Ureter (tissue), 1 donor: ENCODE measurements around the gene KCNAB1. TPM values are rescaled to one million over a fixed set of nuclear protein-coding genes. Genes with fewer than 3 reads are reported as not detected.
"Not testable (repeated sequence)": the region's sequence is repeated elsewhere in the genome, so short reads cannot be mapped to it uniquely, and the experiment has no call there.

ENCODE experiments used
- DNase-seq: peaks from one replicate; pipeline ENCODE4 v3.0.0-alpha.2; 2020; ENCODE audit warnings: low spot score
- total RNA-seq: library from RNA; stranded (reverse); gene quantifications from one replicate; pipeline ENCODE4 v1.2.4, GENCODE V29; 2023
- donor health status: DM: yes; HTN: yes; CAD: no.

The KCNAB1 gene
- total RNA-seq, 1 donor from 2014 or later, result 9.1 TPM

DNA sequence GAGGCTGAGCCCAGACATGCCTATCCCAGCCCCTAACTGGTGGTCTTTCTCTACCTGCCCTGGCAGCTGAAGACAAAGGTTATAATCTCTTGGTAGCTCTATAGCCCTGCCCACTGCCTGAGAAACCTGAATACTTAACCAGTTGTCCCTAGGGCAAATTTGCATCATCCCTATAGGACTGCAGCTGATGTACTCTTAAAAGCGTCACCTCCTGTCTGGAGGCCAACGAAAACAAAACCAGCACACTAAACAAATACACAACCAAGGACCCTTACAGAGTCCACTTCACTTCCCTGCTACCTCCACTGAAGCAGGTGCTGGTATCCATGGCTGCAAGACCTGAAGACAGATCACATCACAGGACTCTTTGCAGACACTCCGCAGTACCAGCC lies 98.0 kb downstream of the KCNAB1 start:
- DNase-seq, result no peak

DNA sequence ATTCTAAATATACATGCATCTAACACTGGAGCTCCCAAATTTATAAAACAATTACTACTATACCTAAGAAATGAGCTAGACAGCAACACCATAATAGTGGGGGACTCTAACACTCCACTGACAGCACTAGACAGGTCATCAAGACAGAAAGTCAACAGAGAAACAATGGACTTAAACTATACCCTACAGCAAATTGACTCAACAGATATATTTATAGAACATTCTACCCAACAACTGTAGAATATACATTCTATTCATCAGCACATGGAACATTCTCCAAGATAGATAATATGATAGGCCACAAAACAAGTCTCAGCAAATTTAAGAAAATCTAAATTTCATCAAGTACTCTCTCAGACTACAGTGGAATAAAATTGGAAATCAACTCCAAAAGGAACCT lies 102.0 kb downstream of the KCNAB1 start:
- not testable (repeated sequence) for DNase-seq

DNA sequence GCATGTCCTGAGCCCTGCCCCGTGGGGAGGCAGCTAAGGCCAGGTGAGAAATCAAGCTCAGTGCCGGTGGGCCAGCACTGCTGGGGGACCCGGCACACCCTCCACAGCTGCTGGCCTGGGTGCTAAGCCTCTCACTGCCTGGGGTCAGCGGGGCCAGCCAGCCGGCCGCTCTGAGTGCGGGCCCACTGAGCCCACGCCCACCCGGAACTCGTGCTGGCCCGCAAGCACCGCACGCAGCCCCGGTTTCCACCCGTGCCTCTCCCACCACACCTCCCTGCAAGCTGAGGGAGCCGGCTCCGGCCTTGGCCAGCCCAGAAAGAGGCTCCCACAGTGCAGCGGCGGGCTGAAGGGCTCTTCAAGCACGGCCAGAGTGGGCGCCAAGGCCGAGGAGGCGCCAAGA lies 103.7 kb downstream of the KCNAB1 start:
- DNase-seq, result not testable (repeated sequence)

DNA sequence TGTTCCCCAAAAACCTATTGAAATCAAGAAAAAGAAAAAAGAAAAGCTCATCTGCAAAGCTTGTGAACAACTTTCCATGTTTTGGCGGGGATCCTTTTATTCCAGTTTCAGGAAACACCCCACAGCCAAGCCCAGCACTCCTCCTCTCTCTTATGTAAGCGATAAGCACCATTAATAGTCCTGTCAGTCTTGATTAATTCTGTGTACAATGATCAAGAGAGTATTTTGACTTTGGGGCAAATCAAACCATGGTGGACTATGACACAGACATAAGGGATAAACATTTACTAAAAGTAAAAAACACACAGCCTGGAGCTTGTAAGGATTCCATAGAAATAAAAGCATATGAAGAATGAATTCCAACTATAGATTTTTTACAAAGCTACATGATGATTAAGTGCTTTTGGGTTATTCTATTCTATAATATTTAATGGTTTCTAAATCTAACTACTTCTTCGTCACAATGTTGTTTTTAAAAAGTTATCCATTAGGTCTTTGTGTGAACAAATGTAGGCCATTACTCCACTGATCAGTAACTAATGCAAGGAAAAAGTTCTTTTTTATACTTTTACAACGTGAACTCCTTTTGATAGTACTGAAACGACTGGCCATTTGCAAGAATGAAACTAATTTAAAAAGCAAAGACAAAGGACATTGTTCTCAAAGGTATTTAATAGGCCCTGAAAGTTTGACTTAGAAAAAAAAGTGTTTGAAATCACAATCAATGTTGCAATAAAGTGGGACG lies 106.5 kb downstream of the KCNAB1 start:
- no peak for DNase-seq

DNA sequence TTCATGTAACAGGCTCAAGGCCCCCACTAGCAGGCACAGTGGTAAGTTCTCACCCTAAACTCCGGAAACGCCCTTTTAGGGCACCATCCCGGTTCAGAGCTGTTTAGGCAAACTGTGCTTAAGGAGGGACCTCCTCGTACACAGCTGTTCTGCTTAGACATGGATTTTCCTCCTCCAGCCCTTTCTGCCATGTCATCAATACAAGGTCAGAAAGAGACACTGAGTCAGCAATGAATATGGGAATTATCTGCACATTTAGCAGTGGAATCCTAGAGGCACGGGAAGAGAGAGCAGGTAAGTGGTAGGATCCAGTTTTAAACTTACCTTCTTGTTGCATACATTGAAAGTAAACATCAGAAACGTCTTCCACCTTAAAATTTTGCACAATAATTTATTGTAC lies 107.3 kb downstream of the KCNAB1 start:
- no peak for DNase-seq

DNA sequence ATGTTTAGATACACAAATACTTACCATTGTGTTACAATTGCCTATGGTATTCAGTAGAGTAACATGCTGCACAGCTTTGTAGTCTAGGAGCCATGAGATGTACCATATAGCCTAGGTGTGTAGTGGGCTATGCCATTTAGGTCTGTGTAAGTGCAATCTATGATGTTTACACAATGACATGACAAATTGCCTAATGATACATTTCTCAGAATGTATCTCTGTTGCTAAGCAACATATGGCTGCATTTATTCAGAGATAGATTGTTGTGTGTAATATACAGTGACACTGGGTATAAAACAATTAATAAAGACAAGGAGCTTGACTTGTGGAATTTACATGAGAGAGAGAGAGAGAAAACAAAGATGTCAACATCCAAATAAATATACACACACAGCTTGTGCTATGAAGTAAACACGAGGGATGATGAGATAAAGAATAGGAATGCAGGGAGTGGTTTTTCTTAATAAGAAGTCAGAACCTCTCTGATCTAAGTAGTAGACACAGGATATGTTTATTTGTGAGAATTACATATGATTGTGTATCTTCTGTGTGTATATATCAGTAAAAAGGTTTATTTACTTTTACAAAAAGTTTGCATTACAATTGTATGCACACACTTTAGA lies 110.0 kb downstream of the KCNAB1 start:
- DNase-seq, result no peak

DNA sequence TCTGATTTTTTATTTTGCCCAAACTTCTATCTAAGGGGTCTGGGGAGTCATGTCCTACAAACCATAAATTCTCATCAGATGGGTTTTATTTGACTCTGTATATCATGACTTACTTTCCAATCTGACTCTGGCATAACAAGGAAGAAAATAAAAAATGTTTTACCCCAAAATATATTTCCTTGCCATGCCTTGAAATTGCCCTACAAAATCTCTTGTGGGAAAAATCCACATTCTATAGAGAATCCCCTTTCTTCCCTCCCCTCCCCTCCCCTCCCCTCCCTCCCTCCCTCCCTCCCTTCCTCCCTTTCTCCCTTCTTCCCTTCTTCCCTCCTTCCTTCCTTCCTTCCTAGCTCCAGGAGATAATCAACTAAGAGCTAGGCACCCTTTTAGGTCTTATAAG lies 110.8 kb downstream of the KCNAB1 start:
- DNase-seq, result not testable (repeated sequence)

DNA sequence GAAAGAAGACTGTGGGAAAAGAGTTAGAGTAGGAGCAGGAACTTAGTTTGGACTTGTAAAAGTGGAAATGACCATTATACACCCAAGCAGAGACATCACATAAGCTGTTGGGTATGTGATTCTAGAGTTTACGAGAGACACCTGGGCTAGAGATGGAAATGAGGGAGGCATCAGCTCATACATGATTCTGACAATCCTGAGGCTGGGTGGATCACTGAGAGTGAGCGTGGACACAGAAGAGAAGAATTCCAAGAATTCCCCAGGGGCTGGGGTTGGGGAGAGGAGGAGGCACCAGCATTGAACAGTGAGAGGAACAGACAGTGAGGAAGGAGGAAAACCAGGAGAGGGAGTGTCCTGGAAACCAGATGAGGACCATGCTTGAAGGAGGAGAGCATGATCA lies 113.5 kb downstream of the KCNAB1 start:
- no peak for DNase-seq

DNA sequence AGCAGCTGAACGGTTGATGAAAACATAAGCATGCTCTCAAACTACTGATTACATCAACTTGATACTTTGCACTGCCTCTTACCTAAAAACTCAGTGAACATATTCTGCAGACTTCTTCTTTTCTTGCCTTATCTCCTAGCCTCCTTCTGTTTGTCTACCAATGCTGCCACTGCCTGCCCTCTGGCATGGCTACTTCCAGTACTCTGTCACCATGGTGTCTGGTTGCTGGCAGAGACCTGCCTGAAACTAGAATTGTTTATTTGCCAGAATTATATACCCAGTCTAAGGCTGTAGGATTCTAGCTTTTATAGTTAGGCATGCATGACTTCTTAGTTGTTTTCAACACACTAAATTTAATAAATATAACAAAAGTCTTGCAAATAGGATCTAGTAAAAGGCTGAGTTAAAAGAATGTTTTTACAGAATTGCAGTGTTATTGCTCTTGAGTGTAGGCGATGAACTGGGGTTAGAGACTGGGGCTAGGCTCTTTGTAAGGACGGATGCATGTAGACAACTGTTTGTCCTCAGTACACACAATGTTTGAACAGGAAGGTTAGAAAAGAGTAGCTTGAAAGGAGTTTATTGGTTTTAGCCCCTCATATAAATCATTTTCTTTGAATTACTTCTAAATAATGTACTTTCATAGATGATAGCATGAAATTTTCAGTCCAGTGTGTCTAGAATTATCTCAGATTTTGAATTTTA lies 116.3 kb downstream of the KCNAB1 start:
- no peak for DNase-seq

DNA sequence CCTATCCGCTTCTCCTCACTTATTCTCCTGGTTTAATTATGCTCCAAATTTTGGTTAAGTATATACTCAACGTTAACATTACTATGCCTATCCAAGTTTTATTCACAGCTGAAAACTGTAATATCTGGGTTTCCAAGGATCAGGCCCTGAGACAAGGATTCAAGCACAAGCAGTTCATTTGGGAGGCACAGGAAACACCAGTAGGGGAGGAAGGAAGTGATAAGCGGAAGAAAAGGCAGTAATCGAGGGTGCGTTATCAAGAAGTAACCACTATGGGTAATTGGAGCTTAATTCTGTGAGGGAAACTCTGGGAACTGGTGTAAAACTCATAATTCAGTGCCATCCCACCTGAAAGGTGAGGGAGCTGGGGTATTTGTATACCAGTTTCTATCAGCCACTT lies 120.3 kb downstream of the KCNAB1 start:
- DNase-seq, result no peak

DNA sequence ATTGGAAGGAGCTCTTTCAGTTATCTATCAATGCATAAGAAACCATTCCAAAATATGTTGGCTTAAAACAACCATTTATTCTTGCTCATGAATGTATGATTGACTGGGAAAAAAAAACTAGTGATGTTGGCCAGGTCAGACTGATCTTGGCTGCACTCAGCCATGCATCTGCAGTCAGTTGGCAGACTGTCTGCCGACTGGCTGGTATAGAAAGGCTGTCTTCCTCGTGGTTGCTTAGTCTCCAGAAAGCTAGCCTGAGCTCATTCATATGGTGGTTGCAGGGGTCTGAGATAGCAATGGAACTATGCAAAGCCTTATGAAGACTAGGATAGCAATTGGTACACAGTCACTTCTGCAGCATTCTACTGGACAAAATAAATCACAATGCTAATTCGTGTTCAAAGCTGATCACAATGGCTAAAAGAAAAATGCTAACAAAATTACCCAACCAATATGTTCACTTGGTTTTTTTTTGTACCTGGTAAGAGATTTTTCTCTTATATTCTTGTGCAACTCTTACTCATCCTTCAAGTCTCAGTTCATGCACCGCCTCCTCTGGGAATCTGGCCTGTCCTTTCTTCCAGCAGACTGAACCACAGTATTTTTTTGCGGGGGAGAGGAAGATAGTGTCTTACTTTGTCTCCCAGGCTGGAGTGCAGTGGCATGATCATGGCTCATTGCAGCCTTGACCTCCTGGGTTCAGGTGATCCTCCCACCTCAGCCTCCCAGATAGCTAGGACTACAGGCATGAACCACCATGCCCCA lies 126.8 kb downstream of the KCNAB1 start:
- no peak for DNase-seq

DNA sequence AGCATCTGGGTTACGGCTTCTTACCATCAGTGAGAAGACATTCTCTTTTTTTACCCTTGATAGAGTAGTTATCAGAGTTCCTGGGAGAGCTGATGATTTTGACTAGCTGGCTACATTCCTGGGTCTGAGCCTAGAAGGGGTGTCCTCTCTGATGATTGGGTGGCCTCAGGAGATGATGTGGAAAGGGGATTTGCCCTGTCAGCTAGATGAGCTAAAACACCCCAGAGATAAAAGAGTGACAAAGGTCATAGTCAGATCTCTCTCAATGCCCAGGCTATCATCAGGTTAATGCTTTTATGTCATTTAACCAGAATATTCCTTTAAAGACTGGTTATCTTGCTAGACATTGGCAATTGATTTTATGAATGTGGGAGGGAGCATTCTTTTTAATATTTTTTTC lies 130.2 kb downstream of the KCNAB1 start:
- DNase-seq, result no peak

DNA sequence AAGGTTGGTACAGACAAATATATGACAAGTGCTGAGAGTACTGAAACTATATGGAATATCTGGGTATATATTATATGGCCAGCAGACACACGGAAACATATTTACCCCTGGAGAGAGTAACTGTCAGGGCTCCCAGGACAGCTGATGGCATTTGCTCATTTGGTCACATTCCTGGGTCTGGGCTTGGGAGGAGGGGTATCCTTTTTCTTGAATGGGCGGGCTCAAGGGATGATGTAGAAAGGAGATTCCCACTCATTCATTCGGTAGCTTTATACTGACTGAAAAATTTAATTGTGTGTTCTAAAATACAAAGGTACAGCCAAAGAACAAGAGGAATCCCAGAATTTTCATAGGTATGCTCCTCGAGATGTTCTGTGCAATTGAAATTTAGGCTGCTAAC lies 131.0 kb downstream of the KCNAB1 start:
- DNase-seq, result no peak

DNA sequence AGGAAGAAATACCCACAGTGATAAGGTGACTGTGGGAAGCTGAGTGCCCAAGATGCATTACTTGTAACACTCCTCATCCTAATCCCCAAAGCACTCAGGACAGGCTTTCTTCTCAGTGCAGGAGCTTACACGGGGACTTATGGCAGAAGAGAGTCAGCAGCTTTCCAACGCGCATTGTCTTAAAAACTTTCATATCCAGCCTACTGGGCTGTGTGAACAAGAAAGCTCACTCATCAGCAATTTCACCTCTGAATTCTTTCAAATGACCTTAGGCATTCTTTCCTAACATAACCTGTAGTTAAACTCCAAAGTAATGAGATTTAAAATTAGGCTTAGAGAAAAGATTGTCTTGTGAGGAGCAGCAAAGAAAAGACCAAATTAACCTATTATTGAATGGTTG lies 132.3 kb downstream of the KCNAB1 start:
- no peak for DNase-seq

DNA sequence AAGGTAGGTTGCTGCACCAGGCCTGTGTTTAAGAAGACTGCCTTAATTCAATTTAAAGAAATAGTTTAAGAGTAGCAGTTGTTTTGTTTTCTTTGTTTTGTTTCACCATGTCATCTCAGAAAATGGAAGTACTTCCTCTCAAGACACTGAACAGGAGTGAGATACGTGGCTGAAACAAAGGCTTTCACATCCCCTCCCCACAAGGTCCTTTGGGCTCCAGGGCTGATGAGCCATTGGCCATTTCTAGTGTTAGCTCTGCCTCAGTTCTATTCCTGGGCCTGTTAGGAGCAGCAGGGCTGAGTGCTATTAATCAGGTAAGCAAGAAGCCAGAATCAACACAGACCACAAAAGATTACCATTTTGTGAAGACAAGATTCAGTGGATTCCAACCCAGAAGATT lies 132.8 kb downstream of the KCNAB1 start:
- no peak for DNase-seq

DNA sequence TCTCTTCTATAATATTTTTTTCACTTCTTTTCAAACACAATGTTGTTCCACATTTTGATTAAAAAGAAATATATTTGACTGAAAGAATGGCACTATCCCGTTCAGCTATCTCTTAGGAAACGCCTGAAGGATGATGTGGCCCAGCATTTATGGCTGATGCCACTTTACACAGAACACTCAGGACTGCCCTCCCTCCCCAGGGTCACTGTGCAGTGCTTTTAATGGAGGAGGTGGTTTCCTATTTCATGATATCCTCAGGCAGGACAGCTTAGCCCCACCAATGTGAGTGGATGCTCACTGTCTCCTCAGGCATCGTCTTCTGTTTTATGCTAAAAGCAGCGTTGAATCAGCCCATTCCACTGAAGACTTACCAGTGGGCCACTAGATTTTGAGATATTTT lies 135.9 kb downstream of the KCNAB1 start:
- DNase-seq, result no peak

DNA sequence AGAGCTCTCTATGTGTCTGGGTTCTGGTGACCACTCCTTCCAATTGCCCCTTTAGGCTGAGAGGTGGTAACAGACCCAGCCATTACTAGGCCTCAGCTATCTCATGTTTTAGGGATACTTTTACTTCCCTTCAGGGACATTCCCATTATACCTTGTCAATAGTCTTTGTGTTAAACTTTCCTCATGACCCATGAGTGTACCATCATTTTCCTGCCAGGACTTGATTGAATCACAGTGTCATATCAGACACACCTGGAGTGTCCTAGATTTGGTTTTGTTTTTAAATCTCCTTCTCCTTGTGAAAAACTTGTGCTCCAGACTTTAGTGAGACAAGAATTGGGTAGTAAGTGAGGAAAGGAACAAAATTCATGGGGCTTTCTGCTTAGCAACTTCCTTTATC lies 136.6 kb downstream of the KCNAB1 start:
- DNase-seq, result no peak

DNA sequence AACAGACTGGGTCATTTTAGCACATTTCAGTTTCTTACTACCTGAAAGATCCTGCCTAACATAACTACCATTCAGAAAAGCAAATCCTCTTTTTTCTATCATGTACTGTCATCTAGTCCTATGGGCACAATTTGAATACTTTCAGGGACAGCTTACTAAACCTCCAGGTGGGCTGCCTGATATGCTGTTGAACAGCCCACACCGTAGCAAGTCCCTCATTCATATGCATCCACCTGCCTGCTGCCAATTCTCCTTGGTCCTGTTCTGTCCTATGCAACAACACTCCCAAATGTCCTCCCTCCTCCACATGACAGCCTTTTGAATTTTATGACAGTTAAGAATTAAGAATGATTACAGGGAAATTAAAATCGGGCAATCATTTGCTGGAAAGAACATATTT lies 137.9 kb downstream of the KCNAB1 start:
- no peak for DNase-seq

DNA sequence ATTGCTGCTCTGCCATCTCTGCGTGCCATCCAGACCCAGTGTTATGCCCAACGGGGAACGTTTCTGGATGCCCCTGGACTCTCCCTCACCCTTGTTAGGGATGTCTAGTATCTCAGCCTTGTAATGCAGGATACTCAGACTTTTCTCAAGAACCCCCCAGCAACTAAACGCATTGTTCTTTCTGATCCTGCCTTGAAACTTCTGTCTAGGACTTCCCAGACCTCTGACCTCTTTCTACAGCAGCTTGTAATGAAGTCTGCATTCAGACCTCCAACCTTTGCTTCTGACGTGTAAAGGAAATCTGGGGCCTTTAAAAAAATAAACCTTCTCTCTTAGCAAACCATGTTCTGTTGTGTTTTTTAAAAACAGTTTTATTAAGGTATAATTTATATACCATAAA lies 139.5 kb downstream of the KCNAB1 start:
- DNase-seq, result no peak

DNA sequence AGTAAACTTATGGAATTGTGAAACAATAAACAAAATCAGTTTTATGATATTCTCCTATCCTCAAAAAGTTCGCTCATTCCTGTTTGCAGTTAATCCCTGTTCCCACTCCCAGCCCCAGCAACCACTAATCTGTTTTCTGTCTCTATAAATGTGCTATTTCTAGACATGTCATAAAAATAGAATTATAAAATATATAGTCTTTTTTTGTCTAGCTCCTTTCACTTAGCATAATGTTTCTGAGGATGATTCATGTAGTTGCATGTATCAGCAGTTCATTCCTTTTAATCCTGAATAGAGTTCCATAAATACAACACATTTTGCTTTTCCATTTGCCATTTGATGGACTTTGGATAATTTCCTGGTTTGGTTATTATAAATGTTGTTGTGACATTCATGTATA lies 140.0 kb downstream of the KCNAB1 start:
- no peak for DNase-seq

DNA sequence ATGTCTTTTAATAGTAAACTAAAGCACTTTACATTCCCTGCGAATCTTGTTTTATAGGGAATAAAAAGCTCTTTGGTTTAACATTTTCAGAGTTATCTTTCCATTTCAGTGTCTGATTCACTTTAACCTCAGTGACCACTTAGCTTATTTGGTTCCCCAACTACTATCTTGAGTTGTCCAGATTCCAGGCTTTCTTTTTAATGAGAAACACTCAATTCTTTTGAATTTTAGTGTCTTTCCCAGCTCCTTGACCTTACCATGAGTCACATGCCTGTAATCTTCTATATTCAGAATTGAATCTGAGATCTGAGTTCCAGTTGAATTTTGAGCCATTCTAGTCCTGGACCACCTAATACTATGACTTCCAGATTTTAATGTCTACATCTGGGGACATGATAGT lies 144.4 kb downstream of the KCNAB1 start:
- DNase-seq, result no peak

DNA sequence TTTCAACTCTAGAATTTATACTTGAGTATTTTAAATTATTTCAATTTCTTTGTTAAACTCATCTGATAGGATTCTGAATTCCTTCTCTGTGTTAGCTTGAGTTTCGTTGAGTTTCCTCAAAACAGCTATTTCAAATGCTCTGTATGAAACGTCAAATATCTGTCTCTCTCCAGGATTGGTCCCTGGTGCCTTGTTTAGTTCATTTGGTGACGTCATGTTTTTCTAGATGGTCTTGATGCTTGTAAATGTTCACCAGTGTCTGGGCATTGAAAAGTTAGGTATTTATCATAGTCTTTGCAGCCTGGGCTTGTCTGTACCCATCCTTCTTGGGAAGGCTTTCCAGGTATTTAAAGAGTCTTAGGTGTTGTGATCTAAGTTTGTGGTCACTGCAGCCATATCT lies 151.1 kb downstream of the KCNAB1 start:
- no peak for DNase-seq
